LNCaP clone FGC (cell line): ENCODE data around the gene OSBPL6.

Experiments
- DNase-seq: peaks from one replicate; pipeline ENCODE4 v3.0.0-alpha.2; 2011; ENCODE audit warnings: low read depth
- H3K4me3 ChIP-seq: 2 replicates; pipeline ENCODE4 v1.5.1; 2011; ENCODE audit warnings: mild to moderate bottlenecking, low read depth, low read length, control low read depth
- CTCF ChIP-seq: IDR thresholded peaks from 2 replicates; pipeline ENCODE4 v1.5.1; 2012; ENCODE audit warnings: mild to moderate bottlenecking; ENCODE audit not compliant: control insufficient read depth, insufficient read depth; ENCODE audit errors: extremely low read depth

OSBPL6 gene

GRCh38 chr2:178237488-178238153 lies 43.3 kb downstream of the OSBPL6 start:
- H3K4me3 ChIP-seq: no peak overlapping the region
- TF ChIP-seq CTCF: no peak
- no peak for DNase-seq

- H3K4me3 ChIP-seq: no peak overlapping the region
- DNase-seq: no peak
- no peak for TF ChIP-seq CTCF
These were observed 43.8 kb downstream of the OSBPL6 start for GRCh38 chr2:178238154-178238521.

- DNase-seq: no peak
- no peak overlapping the region for H3K4me3 ChIP-seq
- TF ChIP-seq CTCF: no peak
These were observed 44.4 kb downstream of the OSBPL6 start for GRCh38 chr2:178238750-178239149.

- H3K4me3 ChIP-seq: no peak overlapping the region
- peak; percentile 72 for DNase-seq
- TF ChIP-seq CTCF: no peak
These were observed 47.7 kb downstream of the OSBPL6 start for GRCh38 chr2:178241844-178242551.

- TF ChIP-seq CTCF: no peak
- DNase-seq: no peak
- no peak overlapping the region for H3K4me3 ChIP-seq
These were observed 48.2 kb downstream of the OSBPL6 start for GRCh38 chr2:178242552-178242883.

- no peak overlapping the region for H3K4me3 ChIP-seq
- no peak for DNase-seq
- no peak for TF ChIP-seq CTCF
These were observed 49.6 kb downstream of the OSBPL6 start for GRCh38 chr2:178243961-178244360.

GRCh38 chr2:178244777-178245176 lies 50.5 kb downstream of the OSBPL6 start:
- no peak overlapping the region for H3K4me3 ChIP-seq
- no peak for TF ChIP-seq CTCF

More at GRCh38 chr2:178244777-178245176, 50.5 kb downstream of the OSBPL6 start:
- no peak for DNase-seq
